Upper lobe of right lung (tissue), 1 donor: ENCODE data around the gene BTG4. TPM values are rescaled to one million over a fixed set of nuclear protein-coding genes. Genes with fewer than 3 reads are reported as not detected.

Experiments used
- ATAC-seq: fragments of 200-7000 bp; cut with Tn5 transposase; one replicate; pipeline ENCODE4 v1.9.1; 2020; ENCODE audit warnings: mild to moderate bottlenecking, moderate library complexity
- DNase-seq: peaks from one replicate; pipeline ENCODE4 v3.0.0-alpha.2; 2020
- H3K27ac ChIP-seq: fragments of 200-600 bp; one replicate; pipeline ENCODE4 v1.8.0; 2022
- H3K27me3 ChIP-seq: fragments of 200-600 bp; one replicate; pipeline ENCODE4 v1.8.0; 2022; ENCODE audit warnings: mild to moderate bottlenecking
- H3K36me3 ChIP-seq: fragments of 200-600 bp; one replicate; pipeline ENCODE4 v1.8.0; 2022
- H3K4me1 ChIP-seq: fragments of 200-600 bp; one replicate; pipeline ENCODE4 v1.8.0; 2022
- H3K4me3 ChIP-seq: fragments of 200-600 bp; one replicate; pipeline ENCODE4 v1.8.0; 2022; ENCODE audit warnings: mild to moderate bottlenecking
- H3K9me3 ChIP-seq: fragments of 200-600 bp; one replicate; pipeline ENCODE4 v1.8.0; 2022
- intact Hi-C: fragments of 100-400 bp; cut with DNase I; formaldehyde crosslinking; loops from one replicate; pipeline ENCODE4 v1.11.0; 2022
- total RNA-seq: library from RNA; stranded (reverse); fragmentation: NEBNext Ultra II Directional; extraction: Animal tissue kit (Norgen Biotek cat#: 25700); gene quantifications from one replicate; pipeline ENCODE4 v1.2.1, GENCODE V29; 2021
- TF ChIP-seq, protein P1 (sequence below): fragments of 200-600 bp; IDR thresholded peaks from one replicate; pipeline ENCODE4 v1.8.0; 2022; ENCODE audit warnings: antibody characterized with exemption
- donor health status: DM: no; HTN: yes; CAD: no; lungs with severe emphysema.

BTG4 gene
- total RNA-seq, 1 donor from 2014 or later = not detected

DNA sequence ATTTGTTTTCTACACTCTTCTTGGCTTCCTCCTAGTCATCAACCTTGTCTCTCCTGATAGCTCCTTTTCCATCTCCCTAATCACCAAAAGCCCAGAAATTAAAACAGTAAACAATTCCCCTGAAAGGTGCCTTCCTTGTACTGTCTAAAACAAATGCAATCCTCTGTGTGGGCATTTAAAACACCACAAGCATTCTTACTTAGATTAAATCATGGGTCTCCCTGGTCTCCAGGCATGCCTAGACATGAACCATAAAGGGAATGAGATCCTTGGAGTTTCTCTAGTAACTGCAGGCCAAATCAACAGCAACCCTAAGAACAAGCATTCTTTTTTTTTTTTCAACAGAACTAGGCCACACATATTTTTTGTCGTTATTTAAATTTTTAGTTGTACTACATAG lies 1.9 kb downstream of the BTG4 start:
- intact Hi-C loops = no loop called here
- Histone ChIP-seq H3K9me3 (no peaks in the 10 kb centered on the region), H3K4me3 (no peak overlapping the region), H3K27ac (no peak overlapping the region), H3K36me3 (no peaks in the 10 kb centered on the region), H3K27me3 (peaks cover 43% of the 10 kb centered on the region), H3K4me1 (peaks cover 6% of the 10 kb centered on the region)
- no peak for DNase-seq
- no peak for ATAC-seq
- TF ChIP-seq, protein P1, sequence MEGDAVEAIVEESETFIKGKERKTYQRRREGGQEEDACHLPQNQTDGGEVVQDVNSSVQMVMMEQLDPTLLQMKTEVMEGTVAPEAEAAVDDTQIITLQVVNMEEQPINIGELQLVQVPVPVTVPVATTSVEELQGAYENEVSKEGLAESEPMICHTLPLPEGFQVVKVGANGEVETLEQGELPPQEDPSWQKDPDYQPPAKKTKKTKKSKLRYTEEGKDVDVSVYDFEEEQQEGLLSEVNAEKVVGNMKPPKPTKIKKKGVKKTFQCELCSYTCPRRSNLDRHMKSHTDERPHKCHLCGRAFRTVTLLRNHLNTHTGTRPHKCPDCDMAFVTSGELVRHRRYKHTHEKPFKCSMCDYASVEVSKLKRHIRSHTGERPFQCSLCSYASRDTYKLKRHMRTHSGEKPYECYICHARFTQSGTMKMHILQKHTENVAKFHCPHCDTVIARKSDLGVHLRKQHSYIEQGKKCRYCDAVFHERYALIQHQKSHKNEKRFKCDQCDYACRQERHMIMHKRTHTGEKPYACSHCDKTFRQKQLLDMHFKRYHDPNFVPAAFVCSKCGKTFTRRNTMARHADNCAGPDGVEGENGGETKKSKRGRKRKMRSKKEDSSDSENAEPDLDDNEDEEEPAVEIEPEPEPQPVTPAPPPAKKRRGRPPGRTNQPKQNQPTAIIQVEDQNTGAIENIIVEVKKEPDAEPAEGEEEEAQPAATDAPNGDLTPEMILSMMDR = no peak

DNA sequence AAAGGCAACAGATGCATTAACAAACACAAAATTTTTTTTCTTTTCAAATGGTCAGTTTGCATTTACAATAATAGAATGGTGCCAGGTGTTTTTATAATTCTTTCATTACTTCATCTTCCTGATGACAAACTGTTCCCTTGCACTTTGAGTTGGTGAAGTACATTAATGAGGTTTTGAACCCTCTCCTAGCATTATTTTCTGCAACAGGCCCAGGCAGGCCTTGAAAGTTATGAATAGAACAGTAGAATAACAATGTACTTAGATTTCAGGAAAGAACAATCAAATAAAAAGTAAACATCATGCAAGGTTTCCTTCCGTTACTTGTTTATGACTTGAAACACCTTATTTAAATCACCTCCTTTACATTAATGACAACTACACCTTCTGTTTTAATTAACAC lies 9.6 kb downstream of the BTG4 start:
- DNase-seq = no peak
- Histone ChIP-seq H3K4me1 (no peaks in the 10 kb centered on the region), H3K9me3 (no peaks in the 10 kb centered on the region), H3K27ac (no peak overlapping the region), H3K27me3 (no peaks in the 10 kb centered on the region), H3K36me3 (no peaks in the 10 kb centered on the region), H3K4me3 (no peak overlapping the region)
- intact Hi-C loops = no loop called here
- TF ChIP-seq, protein P1 = no peak
- no peak for ATAC-seq

DNA sequence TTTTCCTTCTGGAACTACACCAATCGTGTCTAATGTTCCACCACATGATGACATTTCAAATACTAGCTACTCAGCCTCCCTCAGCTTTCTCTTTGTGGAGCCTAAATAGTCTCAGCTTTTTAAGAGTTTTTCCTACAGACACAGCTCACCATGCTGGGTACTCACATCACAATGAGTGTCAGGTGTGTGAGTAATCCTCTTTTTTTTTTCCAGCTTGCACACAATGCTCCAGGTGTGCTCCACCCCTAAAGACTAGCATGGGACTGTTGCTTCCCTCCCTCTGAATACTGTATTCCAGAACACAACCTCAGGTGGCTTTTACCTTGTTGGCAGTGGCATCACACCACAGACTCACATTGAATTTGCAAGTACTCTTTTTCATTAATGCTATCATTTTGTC lies 11.7 kb downstream of the BTG4 start:
- no peak overlapping the region for H3K4me3 ChIP-seq
- no peaks in the 10 kb centered on the region for H3K36me3 ChIP-seq
- H3K9me3 ChIP-seq = no peaks in the 10 kb centered on the region
- intact Hi-C loops = no loop called here
- DNase-seq = no peak
- H3K27me3 ChIP-seq = no peaks in the 10 kb centered on the region
- H3K4me1 ChIP-seq = no peaks in the 10 kb centered on the region
- TF ChIP-seq, protein P1 = no peak
- ATAC-seq = no peak
- no peak overlapping the region for H3K27ac ChIP-seq

DNA sequence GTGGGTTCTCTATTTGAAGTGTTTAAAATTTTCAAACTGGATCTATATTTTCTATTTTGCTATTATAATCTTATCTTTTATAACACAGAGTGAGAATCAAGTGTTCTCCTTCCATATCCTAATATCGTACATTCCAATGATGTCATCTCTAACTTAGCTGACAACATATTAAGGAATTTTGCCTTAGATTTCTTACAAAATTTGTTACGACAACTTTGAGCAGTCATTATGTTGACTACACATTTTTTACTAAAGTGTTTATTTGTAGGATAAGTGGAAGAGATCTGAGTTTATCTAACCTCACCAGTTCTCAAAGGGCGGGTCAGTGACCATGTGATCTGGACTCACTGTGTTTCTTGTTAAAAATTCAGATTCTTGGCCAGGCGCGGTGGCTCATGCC lies 12.7 kb downstream of the BTG4 start:
- Histone ChIP-seq H3K4me1 (no peaks in the 10 kb centered on the region), H3K27me3 (no peaks in the 10 kb centered on the region), H3K27ac (no peak overlapping the region), H3K4me3 (no peak overlapping the region), H3K36me3 (no peaks in the 10 kb centered on the region), H3K9me3 (no peaks in the 10 kb centered on the region)
- intact Hi-C loops = no loop called here
- DNase-seq (no peak), ATAC-seq (no peak)
- TF ChIP-seq, protein P1 = no peak

DNA sequence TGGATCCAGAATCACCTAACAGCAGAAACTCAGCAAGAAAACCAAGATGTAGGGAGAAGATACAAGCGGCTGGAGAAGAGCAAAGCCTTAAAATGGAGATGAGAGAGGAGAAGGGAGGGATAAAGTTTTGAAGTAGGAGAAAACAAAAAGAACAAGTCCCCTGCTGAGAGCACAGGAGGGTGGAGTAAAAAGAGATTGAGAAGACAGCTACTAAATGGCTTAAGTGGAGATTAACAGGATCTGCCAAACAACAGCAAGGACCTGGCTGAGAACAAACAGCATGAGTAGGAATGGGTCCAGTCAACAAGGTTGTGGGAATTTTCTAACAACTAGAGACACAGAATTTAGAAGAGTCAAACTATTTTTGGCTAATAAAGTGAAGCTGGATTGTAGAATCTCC lies 18.1 kb downstream of the BTG4 start:
- H3K27me3 ChIP-seq = no peaks in the 10 kb centered on the region
- H3K4me3 ChIP-seq = no peak overlapping the region
- TF ChIP-seq, protein P1 = no peak
- no peak for DNase-seq
- H3K27ac ChIP-seq = no peak overlapping the region
- H3K36me3 ChIP-seq = no peaks in the 10 kb centered on the region
- ATAC-seq = no peak
- H3K4me1 ChIP-seq = no peaks in the 10 kb centered on the region
- intact Hi-C loops = no loop called here
- H3K9me3 ChIP-seq = no peaks in the 10 kb centered on the region

DNA sequence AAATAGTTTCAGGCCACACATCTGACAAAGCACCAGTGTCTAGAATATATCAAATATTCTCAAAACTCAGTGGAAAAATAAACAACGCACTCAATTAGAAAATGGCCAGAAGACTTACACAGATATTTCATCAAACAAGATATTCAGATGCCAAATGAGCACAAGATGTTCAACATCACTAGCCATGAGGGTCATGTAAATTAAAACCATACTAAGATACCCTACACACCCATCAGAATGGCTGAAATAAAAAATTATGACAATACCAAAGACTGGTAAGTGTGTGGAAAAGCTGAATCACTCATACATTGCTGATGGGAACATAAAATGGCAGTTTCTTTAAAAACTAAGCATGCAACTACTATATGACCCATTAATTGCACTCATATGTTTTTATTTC lies 21.7 kb downstream of the BTG4 start:
- intact Hi-C loops = no loop called here
- no peaks in the 10 kb centered on the region for H3K4me1 ChIP-seq
- no peak for DNase-seq
- no peak overlapping the region for H3K27ac ChIP-seq
- no peaks in the 10 kb centered on the region for H3K27me3 ChIP-seq
- TF ChIP-seq, protein P1 = no peak
- no peaks in the 10 kb centered on the region for H3K9me3 ChIP-seq
- H3K4me3 ChIP-seq = no peak overlapping the region
- ATAC-seq = no peak
- no peaks in the 10 kb centered on the region for H3K36me3 ChIP-seq
